Measurements from ENCODE around the gene NAGLU.

DNA sequence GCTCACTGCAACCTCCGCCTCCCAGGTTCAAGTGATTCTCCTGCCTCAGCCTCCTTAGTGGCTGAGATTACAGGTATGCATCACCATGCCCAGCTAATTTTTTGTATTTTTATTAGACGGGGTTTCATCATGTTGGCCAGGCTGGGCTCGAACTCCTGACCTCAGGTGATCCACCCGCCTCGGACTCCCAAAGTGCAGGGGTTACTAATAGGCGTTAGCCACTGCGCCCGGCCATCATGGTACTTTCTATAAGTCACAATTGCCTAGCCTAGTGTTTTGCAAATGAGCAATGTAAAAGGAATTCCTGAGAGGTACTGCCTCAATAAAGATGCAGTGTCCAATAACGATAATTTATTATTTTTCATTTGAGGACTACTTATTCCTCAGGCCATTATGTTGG, 55.4 kb downstream of the NAGLU start:
- TF ChIP-seq, protein P1, sequence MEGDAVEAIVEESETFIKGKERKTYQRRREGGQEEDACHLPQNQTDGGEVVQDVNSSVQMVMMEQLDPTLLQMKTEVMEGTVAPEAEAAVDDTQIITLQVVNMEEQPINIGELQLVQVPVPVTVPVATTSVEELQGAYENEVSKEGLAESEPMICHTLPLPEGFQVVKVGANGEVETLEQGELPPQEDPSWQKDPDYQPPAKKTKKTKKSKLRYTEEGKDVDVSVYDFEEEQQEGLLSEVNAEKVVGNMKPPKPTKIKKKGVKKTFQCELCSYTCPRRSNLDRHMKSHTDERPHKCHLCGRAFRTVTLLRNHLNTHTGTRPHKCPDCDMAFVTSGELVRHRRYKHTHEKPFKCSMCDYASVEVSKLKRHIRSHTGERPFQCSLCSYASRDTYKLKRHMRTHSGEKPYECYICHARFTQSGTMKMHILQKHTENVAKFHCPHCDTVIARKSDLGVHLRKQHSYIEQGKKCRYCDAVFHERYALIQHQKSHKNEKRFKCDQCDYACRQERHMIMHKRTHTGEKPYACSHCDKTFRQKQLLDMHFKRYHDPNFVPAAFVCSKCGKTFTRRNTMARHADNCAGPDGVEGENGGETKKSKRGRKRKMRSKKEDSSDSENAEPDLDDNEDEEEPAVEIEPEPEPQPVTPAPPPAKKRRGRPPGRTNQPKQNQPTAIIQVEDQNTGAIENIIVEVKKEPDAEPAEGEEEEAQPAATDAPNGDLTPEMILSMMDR (conservative IDR thresholded peaks at IDR 0.05), result no peak
- TF ChIP-seq ZFX (IDR thresholded peaks at IDR 0.05), result no peak

Measured in C4-2B (cell line).